Hematopoietic multipotent progenitor cell treated with erythropoietin and hydrocortisone succinate and interleukin-3 and kit ligand, for 17 days (in vitro differentiated cells): ENCODE results near the gene CALHM6.

ENCODE experiments used
- DNase-seq: peaks from one replicate; pipeline ENCODE4 v3.0.0-alpha.2; 2015; ENCODE audit warnings: low spot score

The CALHM6 gene

DNA sequence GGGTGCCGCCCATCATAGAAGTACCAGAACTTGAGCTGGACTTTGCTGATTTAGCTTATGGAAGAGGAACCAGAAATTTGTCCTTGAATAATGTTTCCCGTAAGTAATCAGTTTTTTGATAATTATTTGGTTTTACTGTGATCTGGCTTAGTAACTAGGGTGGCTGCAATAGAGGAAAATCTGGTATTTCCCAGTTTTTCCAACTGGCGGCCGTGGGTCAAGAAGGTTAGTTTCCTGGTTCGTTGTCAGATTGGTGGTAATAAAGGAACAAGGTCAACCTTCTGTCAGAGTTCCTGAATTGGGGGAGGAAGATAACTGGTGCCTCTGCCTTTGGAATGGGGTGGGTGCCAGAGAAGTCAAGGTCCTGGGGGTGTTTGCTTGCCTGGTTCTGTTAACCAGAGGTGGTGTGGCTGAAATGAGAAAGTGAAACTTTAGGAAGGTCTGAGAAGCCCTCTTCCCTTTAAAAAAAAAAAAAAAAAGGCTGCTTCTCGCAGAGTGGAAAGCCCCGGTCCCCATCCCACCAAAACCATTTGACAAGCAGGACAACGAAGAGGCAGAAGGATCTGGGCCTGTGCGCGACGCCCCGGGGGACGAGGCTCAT is at the start of gene CALHM6:
TSS of gene CALHM6 (plus strand) at position 45 of the 601 bp plus-strand sequence. CDS start at position 600, 555 bp downstream.
- no peak for DNase-seq

DNA sequence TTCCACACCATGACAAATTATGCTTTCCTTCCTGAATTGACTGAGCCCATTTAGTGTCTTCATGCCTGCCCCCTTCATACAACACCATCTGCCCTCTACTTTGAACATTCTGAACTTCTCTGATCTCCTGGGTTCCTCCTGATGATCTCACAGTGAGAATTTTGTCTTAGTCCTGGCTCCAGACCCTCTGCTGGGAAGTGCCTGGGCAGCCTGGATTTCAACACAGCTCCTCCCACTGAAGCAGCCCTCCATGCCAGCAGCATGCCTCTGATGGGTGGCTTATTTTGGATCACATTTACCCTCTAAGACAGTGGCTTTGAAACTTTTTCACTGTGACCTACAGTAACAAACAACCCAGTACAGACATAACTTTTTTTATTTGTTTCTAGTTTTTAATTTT is 48.9 kb upstream of the CALHM6 start:
- DNase-seq, result no peak

DNA sequence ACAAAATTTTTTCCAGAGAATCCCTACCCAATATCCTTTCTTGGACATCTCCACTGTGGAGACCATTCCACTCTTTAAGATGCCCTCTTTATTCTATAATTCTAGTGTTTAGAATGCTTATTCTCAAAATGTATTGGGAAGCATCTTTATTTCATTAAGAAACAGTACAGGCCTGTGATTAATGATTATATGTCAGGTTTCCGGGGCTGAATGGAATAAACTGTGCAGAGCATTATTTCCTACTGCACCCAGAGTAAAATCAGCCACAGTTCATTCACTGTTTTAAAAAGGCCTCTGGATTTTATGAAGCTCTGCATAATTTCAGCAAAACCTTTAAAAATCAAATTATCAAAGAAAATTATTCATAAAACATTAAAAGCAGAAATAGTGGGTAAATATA is 47.8 kb upstream of the CALHM6 start:
- no peak for DNase-seq

DNA sequence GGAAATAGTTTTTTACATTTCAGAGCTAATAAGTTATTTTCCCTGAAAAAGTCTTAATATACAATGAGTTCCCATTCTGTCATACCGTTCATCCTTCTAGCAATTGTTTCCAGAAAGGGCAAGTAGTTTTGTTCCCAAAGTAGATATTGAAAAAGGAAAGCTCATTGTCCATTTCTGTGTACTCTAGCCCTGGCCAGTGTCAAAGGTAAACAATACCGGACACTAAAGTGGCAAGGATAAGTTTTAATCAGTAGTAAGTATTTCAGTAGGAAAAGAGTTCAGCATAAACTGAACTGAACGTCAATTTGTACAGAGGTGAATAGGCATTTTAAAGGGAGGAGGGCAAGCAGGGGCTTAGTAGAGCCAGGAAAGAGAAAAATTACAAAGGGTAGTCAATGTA is 43.5 kb upstream of the CALHM6 start:
- DNase-seq, result no peak

DNA sequence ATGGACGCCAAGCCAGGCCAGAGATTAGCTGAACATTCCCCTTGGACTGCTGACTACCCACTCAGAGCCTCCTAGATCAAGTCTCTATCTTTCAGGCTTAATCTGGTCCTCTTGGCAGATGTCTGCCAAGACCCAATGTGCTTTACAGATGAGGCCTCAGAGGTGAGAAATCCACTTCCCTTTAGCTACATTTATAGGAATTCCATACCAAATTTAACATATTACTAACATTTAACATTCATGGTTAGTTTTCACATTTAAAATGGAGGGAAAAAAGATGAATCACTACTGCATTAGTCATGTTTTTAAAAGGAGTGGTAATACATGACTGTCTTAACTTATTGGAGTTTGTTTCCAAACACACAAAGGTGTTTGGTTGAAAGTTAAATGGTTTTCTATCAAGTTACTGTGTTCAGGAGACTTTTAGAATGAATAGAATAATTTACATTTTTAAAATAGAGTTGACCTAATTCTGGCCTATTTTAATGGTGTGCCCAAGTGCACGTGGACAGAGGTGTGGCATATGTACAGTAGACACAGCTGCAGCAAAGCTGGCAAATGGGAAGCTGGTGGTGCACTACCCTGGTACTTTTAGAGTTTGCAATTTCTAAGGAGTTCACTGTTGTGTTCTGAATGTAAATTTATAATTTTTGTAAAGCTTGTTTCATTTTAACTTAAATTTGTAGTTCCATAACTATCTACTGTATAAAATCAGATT is 41.9 kb upstream of the CALHM6 start:
- no peak for DNase-seq

DNA sequence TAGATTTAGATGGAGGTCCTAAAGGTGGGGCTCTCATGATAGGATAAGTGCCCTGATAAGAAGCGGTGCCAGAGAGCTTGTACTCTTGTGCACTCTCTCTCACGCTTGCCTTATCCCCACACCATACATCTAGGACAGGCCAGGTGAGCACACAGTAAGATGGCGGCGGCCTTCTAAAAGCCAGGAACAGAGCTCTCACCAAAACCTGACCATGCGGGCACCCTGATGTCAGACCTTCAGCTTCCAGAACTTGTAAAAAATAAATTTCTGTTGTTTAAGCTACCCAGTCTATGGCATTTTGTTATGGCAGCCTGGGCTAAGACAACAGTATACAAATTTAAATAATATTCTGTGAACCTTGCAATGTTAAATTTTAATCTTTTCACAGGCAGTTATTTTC is 40.8 kb upstream of the CALHM6 start:
- no peak for DNase-seq

DNA sequence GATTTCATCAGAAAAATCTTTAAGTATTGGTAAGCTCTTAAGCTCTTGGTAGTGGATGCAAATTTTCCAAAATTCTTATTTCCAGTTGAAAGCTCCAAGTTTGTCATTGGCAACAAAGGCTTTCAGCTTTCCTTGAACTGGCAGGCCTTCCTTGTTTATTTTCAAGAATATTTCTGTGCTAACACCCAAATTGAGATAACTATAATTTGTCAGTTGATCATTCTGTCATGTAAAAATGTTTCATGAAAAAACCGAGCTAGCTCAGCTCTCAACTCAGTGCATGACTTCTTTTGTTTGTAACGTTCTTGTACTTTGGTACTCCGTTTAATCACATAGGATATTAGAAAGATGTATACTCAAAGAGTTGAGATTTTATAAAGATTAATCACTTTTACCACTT is 38.9 kb upstream of the CALHM6 start:
- DNase-seq, result no peak

DNA sequence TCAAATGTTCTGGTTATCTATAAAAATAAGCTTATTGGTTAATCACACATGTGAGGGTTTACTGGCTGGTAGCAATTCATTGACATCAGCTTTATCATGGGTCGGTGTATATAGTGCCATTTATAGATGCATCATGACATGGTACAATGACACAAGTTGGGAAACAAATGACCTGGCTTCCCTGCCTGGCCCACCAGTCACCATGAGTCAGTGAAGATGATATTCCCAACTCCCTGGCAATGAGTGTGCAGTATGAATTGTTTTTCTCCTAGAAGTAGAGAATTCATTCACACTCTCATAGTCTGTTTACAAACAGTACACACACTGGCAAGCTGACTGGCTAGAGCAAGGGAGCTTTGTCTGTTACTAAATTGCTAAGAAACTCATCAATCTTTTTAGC is 37.2 kb upstream of the CALHM6 start:
- no peak for DNase-seq

DNA sequence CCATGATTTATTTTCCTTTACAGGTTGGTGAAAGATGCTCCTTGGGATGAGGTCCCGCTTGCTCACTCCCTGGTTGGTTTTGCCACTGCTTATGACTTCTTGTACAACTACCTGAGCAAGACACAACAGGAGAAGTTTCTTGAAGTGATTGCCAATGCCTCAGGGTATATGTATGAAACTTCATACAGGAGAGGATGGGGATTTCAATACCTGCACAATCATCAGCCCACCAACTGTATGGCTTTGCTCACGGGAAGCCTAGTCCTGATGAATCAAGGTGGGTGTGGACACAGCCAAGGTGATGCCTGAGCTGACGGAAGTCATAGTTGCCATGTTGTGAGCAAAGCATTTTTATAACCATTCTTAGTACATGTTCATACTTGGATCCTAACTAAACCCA is 34.6 kb upstream of the CALHM6 start:
- no peak for DNase-seq

DNA sequence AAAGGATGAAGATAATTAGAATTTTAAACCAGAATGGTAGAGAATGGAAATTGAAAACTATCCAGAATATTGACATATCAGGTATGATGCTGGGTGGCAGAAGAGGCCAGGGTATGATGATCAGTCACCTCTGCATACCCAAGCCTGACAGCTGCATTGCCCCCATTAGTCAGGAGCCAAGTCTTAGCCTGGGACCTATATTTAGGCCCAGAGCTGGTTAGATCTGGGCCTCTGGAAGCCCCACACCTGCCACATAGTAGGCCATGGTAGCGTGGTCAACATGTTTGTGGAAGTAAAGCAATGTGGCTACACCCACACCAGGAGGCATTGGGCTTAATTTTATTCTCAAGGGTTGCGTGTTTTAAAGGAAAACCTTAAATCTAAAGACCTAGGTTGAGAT is 32.1 kb upstream of the CALHM6 start:
- no peak for DNase-seq

DNA sequence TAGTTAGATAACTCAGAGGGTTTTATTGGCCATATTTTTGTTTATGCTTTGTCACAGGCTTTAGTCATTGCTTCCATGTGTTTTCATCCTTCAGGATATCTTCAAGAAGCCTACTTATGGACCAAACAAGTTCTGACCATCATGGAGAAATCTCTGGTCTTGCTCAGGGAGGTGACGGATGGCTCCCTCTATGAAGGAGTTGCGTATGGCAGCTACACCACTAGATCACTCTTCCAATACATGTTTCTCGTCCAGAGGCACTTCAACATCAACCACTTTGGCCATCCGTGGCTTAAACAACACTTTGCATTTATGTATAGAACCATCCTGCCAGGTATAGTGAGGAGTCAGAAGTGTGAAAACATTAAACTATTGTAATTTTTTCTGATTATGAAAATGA is 30.3 kb upstream of the CALHM6 start:
- DNase-seq, result no peak

DNA sequence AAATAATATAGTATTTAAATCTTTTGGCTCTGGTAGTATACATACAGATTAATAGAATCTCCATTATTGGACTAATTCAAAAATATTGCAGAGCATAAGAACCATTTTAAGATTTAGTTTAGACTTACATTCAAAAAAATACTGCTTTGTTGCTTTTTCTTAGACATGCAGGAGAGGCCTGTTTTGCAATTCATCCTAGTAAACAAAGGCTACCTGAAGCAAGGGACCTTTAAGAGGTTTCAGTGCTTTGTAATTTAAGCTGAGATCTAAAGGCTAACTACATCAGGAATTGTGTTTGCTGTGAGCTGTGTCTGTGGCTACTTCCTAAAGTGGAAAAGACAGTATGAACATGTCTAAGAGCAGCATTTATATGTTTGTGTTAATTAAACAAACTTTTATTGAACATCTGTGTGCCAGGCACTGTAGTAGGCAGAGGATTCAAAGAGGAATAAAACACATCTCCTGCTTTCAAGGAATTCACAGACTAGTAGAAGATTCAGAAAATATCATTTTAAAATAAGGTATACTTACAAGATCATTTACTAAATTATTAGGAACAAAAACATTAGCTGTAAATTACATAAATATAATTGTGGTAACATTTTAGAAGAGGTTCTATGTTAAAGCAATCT is 29.1 kb upstream of the CALHM6 start:
- no peak for DNase-seq

DNA sequence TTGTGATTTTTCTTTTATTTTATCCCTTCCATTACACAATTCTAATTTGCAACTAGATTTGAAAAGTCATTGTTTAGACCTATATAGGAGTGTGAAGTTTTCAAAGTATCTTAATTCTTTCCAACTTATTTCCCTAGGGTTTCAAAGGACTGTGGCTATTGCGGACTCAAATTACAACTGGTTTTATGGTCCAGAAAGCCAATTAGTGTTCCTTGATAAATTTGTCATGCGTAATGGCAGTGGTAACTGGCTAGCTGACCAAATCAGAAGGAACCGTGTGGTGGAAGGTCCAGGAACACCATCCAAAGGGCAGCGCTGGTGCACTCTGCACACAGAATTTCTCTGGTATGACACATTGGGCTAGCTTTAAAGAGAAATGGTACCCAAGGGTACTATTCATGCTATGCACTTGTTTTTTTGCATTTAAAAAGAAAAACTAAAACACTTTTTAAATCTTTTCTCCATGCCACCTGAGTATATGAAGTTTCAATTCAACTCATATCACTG is 27.9 kb upstream of the CALHM6 start:
- no peak for DNase-seq

DNA sequence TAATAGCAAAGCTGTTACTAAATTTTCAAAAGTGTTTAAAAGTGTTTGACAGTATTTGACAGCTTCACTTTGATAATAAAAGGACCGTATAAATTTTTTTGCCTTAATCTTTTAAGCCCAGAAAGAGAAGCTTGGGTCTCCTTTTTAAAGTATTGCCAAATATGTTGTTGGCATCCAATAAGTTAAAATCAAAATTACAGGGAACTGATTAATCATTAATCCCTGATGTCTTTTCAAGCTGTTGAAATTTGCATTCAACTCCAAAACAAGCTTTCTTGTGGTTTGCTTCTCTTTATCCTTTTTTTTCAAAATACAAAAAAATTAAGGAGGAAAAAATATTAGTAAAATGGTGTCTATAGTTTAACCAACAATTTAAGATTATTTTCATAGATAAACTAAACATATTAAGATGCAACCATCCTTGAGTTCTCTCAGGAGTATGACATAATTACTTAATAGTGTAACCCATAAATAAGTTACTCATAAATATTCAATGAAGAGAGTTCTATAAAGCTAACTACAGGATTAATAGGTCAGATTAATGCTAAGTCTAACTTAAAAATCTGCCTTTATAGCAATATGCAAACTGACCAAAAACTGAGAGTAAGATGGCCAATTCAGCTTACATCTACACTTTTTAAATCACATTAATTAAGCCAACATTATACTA is 27.0 kb upstream of the CALHM6 start:
- DNase-seq, result no peak

DNA sequence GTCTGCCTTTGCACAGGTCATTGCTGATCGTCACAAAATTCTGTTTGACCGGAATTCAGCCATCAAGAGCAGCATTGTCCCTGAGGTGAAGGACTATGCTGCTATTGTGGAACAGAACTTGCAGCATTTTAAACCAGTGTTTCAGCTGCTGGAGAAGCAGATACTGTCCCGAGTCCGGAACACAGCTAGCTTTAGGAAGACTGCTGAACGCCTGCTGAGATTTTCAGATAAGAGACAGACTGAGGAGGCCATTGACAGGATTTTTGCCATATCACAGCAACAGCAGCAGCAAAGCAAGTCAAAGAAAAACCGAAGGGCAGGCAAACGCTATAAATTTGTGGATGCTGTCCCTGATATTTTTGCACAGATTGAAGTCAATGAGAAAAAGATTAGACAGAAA is 24.6 kb upstream of the CALHM6 start:
- no peak for DNase-seq

DNA sequence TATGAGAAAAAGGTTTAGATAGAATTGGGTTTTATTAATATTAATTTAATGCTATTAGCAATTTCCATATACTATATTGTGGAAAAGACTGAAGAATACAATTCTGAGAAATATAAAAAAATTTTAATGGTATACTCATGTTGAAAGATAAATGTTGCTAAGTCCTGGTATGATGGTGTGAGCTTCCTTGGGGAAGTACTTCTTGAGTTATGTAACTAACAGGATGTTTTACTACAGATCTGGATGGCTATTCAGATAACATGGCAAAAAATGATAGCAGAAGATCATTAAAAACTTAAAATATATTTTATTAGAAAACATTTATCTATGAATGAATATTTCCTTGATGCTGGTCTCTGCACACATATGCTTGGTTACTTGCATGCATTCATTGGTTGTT is 23.5 kb upstream of the CALHM6 start:
- DNase-seq, result no peak

DNA sequence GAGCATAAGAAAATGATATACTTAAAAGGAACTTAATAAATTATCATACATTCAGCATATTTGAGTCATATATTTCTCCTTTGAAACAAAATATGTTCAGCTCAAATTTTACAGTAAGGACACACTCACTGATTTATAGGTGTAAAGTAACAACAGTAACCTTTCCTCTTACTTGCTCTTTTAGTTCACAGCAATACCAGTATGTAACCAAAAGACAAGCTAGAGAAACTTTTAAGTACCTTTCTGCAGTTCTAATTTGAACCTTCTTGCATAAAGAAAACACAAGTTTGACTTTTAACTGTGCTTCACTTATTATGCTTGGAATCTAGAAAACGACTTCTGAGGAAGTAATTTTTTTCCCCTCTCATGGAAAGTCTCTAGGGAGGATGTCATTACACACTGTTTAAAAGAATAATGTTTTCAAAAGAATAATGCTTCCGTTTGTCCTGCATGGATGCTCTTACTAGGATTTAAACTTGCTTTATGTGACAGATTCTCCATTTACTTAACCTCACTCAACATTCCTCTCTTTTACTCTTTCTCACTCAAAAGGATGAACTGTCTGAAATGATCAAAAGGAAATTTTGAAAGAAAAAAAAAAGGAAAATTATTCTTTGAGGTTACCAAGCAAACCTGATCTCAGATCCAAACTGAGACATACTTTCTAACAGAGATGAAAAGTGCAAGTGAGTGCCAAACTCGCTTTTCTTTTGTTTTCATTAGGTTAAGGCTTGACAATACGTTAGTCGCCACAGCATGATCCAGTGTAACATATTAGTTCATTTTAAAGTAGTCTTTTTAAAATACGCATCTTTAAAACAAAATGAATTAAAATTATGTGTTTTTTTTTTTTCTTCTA is 22.4 kb upstream of the CALHM6 start:
- no peak for DNase-seq

DNA sequence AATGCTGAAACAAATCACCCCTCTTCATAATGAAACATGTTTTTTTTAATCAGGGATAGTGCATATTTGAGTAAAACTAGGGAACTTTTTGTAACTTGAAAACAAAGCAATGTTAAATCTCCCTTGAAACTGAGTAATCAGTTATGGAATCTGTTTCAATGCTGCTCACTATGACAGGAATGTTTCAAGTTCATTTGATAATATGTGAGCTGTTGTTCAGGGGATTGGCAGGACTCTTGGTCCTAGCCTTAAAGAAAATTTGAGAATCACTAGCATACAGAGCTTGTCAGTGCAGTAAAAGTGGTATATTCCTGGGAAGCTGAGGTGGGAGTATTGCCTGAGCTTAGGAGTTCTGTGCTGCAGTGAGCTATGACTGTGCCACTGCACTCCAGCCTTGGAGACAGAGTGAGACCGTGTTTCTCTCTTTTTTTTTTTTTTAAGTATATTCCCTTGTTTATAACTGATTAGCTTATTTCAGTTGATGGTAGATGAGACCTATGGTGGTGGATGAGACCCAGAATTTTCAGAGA is 21.6 kb upstream of the CALHM6 start:
- DNase-seq, result no peak

DNA sequence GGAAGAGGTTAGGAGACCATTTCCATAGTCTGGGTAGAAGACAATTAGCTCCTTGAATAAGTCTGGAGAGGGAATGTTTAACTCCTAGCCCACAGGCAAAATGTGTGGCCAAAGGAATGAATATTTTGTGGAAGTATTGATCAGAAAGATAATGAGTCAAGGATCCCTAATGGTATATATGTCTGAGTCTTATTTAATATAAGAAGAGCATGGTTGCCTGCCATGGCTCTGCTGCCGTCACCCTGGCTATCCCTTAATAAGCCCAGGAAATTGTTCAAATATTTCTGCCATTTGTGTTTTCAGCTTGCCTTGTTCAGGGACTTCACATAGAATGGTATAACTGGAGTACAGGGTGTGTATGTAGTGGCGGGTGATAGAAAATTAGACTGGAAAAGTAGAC is 18.1 kb upstream of the CALHM6 start:
- no peak for DNase-seq

DNA sequence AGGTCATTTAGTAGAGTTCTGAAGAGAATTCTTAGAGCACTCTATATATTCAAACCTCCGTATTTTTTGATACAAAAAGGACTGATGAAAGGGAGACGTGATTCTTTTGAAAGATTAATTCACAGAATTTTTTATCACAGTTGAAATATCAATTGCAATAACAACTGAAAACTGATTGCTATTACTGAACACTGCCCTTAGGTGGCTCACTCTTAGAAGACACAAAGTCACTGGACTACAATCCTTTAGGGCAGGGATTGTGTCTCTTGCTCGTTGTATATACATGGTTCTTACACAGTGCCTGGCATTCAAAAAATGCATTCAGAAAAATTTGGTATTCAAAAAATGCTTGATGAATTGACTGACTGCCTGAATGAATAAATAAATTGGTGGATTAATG is 17.1 kb upstream of the CALHM6 start:
- no peak for DNase-seq

DNA sequence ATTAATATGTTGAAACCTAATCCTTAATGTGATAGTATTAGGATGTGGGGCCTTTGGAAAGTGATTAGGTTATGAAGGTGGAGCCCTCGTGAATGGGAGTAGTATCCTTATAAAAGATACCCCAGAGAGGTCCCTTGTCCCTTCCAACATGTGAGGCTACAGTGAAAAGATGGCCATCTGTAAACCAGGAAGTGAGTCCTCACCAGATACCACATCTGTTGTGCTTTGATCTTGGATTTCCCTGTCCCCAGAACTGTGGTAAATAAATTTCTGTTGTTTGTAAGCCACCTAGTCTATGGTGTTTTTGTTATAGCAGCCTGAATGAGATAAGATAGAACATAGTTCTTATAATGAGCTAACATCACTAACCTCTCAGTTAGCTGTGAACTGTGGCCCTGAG is 16.6 kb upstream of the CALHM6 start:
- no peak for DNase-seq

DNA sequence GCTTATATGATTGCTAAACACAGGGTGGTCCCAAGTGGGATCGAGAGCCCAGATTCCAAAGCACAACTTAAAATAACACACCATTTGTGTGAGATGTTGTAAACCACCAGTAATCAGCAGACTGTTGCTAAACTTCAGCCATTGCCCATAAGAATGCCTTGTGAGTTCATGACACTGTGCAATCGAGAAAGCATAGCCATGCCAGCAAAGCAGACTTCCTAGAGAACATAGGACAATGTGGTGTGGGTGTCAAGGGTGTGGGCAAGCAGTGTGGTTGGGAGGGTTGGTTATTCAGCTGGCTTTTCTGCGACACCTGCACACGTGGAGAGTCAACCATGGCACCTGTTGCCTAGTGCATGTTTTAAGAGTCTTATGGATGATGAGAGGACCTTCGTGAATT is 16.1 kb upstream of the CALHM6 start:
- no peak for DNase-seq
